HL-60 (cell line): Measurements from ENCODE around the gene JARID2.

Experiments used
- DNase-seq, 2 experiments: peaks; one replicate each; pipeline ENCODE4 v3.0.0-alpha.2; 2010 to 2020; ENCODE audit warnings: low read depth in 1 of 2, low spot score in 1 of 2
- H3K27ac ChIP-seq: fragments of 250-450 bp; sonication (Bioruptor Pico); replicated peaks from 2 replicates; pipeline ENCODE4 v1.5.1; 2020; ENCODE audit warnings: mild to moderate bottlenecking, moderate library complexity
- H3K27me3 ChIP-seq: fragments of 250-450 bp; sonication (Bioruptor Pico); 2 replicates; pipeline ENCODE4 v1.5.1; 2021; ENCODE audit warnings: mild to moderate bottlenecking, moderate library complexity; ENCODE audit not compliant: insufficient read depth, poor library complexity, severe bottlenecking
- H3K4me3 ChIP-seq: replicated peaks from 2 replicates; pipeline ENCODE4 v1.5.1; 2011; ENCODE audit warnings: mild to moderate bottlenecking, control low read depth, low read length; ENCODE audit not compliant: insufficient read depth
- CTCF ChIP-seq: IDR thresholded peaks from one replicate; pipeline ENCODE4 v1.5.1; 2011; ENCODE audit warnings: low read length, control low read depth, inconsistent platforms; ENCODE audit not compliant: insufficient read depth
- GABPA ChIP-seq: IDR thresholded peaks from 2 replicates; pipeline ENCODE4 v1.6.1; 2012; ENCODE audit warnings: low read depth
- POLR2AphosphoS5 ChIP-seq: IDR thresholded peaks from 2 replicates; pipeline ENCODE4 v1.6.1; 2012; ENCODE audit warnings: low read depth
- REST ChIP-seq: IDR thresholded peaks from 2 replicates; pipeline ENCODE4 v1.6.1; 2012; ENCODE audit warnings: low read depth; ENCODE audit not compliant: insufficient replicate concordance
- SPI1 ChIP-seq: IDR thresholded peaks from 2 replicates; pipeline ENCODE4 v1.6.1; 2012; ENCODE audit warnings: low read depth, mild to moderate bottlenecking, borderline replicate concordance

The JARID2 gene

GRCh38 chr6:15516378-15516777 is 270.5 kb downstream of the JARID2 start:
- Histone ChIP-seq H3K27me3 (no peaks in the 10 kb centered on the region), H3K4me3 (no peak overlapping the region), H3K27ac (no peak overlapping the region)
- no peak for TF ChIP-seq GABPA
- no peak for TF ChIP-seq CTCF
- no peak for TF ChIP-seq SPI1
- TF ChIP-seq REST: no peak
- TF ChIP-seq POLR2AphosphoS5: no peak
- no peak for DNase-seq

- TF ChIP-seq REST (no peak), CTCF (no peak), SPI1 (no peak), POLR2AphosphoS5 (no peak), GABPA (no peak)
- H3K27me3 ChIP-seq: no peaks in the 10 kb centered on the region
- DNase-seq: no peak
- no peak overlapping the region for H3K27ac ChIP-seq
- no peak overlapping the region for H3K4me3 ChIP-seq
Measured at GRCh38 chr6:15516923-15517560, 271.2 kb downstream of the JARID2 start.

GRCh38 chr6:15517600-15517999 is 271.7 kb downstream of the JARID2 start:
- DNase-seq: no peak
- Histone ChIP-seq H3K27me3 (no peaks in the 10 kb centered on the region), H3K27ac (no peak overlapping the region), H3K4me3 (no peak overlapping the region)
- TF ChIP-seq SPI1 (no peak), POLR2AphosphoS5 (no peak), REST (no peak), GABPA (no peak), CTCF (no peak)
